Peyer's patch (tissue), 4 donors: ENCODE data around the gene KCNK13. TPM values are rescaled to one million over a fixed set of nuclear protein-coding genes. Genes with fewer than 3 reads are reported as not detected.

ENCODE experiments used
- DNase-seq, 3 donors: peaks; one replicate each; pipeline ENCODE4 v3.0.0-alpha.2; 2017 to 2019
- H3K27ac ChIP-seq, 4 donors: fragments of 200-600 bp; sonication (generic); one replicate each; pipeline ENCODE4 v1.5.1; 2016 to 2019
- H3K27me3 ChIP-seq, 2 donors: fragments of 200-600 bp; sonication (generic); one replicate each; pipeline ENCODE4 v1.5.1; 2019
- H3K36me3 ChIP-seq, 3 donors: fragments of 200-600 bp; sonication (generic); one replicate each; pipeline ENCODE4 v1.5.1; 2016 to 2019
- H3K4me1 ChIP-seq, 4 donors: fragments of 200-600 bp; sonication (generic); one replicate each; pipeline ENCODE4 v1.5.1; 2016 to 2019
- H3K4me3 ChIP-seq, 4 donors: fragments of 200-600 bp; sonication (generic); 1 replicate in 3 of 4; 2 replicates in 1 of 4; pipeline ENCODE4 v1.5.1; 2016 to 2019; ENCODE audit warnings: mild to moderate bottlenecking in 1 of 4
- H3K9me3 ChIP-seq, 4 donors: fragments of 200-600 bp; sonication (generic); one replicate each; pipeline ENCODE4 v1.5.1; 2016 to 2019; ENCODE audit warnings: mild to moderate bottlenecking in 1 of 4
- POLR2A ChIP-seq, 2 donors: fragments of 450-650 bp; IDR thresholded peaks; one replicate each; pipeline ENCODE4 v1.5.1; 2017; ENCODE audit warnings: antibody characterized with exemption in 2 of 2, mild to moderate bottlenecking in 2 of 2, moderate library complexity in 2 of 2
- total RNA-seq, 4 donors: library from RNA; depleted of rRNA; stranded (reverse); fragments of >200 nt; gene quantifications; one replicate each; pipeline ENCODE4 v1.1.0, GENCODE V29; 2016
- TF ChIP-seq, protein P1 (sequence below), 6 experiments: fragments of 450-650 bp in 4 of 6; fragments of 200-600 bp in 2 of 6; sonication (generic) in 1 of 6; IDR thresholded peaks; one replicate each; pipeline ENCODE4 v1.5.1; 2017 to 2019; ENCODE audit warnings: antibody characterized with exemption in 6 of 6, mild to moderate bottlenecking in 3 of 6, moderate library complexity in 1 of 6

Gene KCNK13
- total RNA-seq, 4 donors from 2014 or later, result not detected

DNA sequence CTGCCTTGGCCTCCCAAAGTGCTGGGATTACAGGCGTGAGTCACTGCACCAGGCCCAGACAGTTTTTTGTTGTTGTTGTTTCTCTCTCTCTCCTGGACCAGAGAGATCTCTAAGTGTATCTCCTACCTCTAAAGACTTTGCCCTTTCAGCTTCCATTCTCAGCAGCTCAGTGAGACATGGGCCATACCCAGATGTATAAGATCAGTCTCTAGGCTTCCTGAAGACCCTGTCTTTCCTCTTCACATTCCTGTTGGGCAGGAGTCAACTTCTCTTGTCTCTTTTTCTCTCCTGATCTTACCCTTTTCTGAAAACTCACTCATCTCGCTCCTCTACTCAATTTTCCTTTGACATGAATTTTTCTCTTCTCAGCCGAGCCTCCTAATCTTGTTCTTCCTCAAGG lies 42.0 kb downstream of the KCNK13 start:
- Histone ChIP-seq H3K27ac (no peak overlapping the region), H3K36me3 (no peaks in the 10 kb centered on the region), H3K4me1 (no peaks in the 10 kb centered on the region), H3K4me3 (no peak overlapping the region), H3K27me3 (no peaks in the 10 kb centered on the region), H3K9me3 (no peaks in the 10 kb centered on the region)
- TF ChIP-seq, protein P1, sequence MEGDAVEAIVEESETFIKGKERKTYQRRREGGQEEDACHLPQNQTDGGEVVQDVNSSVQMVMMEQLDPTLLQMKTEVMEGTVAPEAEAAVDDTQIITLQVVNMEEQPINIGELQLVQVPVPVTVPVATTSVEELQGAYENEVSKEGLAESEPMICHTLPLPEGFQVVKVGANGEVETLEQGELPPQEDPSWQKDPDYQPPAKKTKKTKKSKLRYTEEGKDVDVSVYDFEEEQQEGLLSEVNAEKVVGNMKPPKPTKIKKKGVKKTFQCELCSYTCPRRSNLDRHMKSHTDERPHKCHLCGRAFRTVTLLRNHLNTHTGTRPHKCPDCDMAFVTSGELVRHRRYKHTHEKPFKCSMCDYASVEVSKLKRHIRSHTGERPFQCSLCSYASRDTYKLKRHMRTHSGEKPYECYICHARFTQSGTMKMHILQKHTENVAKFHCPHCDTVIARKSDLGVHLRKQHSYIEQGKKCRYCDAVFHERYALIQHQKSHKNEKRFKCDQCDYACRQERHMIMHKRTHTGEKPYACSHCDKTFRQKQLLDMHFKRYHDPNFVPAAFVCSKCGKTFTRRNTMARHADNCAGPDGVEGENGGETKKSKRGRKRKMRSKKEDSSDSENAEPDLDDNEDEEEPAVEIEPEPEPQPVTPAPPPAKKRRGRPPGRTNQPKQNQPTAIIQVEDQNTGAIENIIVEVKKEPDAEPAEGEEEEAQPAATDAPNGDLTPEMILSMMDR (IDR thresholded peaks at IDR 0.05), result no peak
- TF ChIP-seq POLR2A (IDR thresholded peaks at IDR 0.05), result no peak
- no peak for DNase-seq

DNA sequence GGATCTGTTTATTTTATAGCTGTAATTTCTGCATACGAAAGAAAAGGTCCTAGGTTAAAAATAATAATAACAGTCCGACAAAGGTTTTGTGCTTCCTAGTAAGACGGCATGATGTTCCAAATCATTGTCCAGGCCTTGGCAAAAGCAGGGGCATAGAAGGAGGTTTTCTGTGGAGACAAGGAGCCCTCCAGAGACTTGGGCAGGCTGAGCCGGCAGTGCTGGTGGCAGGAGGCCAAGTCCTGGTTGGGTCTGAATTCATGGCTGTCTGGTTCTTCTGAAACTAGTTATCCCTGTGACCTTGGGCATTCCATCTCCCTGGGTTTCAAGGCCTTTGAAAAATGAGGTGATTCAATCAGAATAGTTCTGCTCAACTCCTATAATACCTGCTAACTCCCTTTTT lies 44.0 kb downstream of the KCNK13 start:
- H3K27ac ChIP-seq, result no peak overlapping the region
- no peaks in the 10 kb centered on the region for H3K9me3 ChIP-seq
- no peaks in the 10 kb centered on the region for H3K4me1 ChIP-seq
- TF ChIP-seq, protein P1 (IDR thresholded peaks at IDR 0.05), result no peak
- TF ChIP-seq POLR2A (IDR thresholded peaks at IDR 0.05), result no peak
- no peaks in the 10 kb centered on the region for H3K27me3 ChIP-seq
- no peaks in the 10 kb centered on the region for H3K36me3 ChIP-seq
- no peak overlapping the region for H3K4me3 ChIP-seq
- no peak for DNase-seq

GRCh38 chr14:90107789-90108188 lies 46.0 kb downstream of the KCNK13 start:
- no peak for DNase-seq
- H3K9me3 ChIP-seq, result no peaks in the 10 kb centered on the region
- no peak for TF ChIP-seq POLR2A (IDR thresholded peaks at IDR 0.05)
- TF ChIP-seq, protein P1 (IDR thresholded peaks at IDR 0.05), result no peak
- no peak overlapping the region for H3K27ac ChIP-seq
- H3K4me3 ChIP-seq, result no peak overlapping the region
- no peaks in the 10 kb centered on the region for H3K4me1 ChIP-seq
- no peaks in the 10 kb centered on the region for H3K36me3 ChIP-seq
- no peaks in the 10 kb centered on the region for H3K27me3 ChIP-seq

GRCh38 chr14:90109858-90110257 lies 48.1 kb downstream of the KCNK13 start:
- no peaks in the 10 kb centered on the region for H3K9me3 ChIP-seq
- H3K4me1 ChIP-seq, result no peaks in the 10 kb centered on the region
- no peak overlapping the region for H3K4me3 ChIP-seq
- no peak for DNase-seq
- no peaks in the 10 kb centered on the region for H3K27me3 ChIP-seq
- no peak overlapping the region for H3K27ac ChIP-seq
- TF ChIP-seq POLR2A (IDR thresholded peaks at IDR 0.05), result no peak
- TF ChIP-seq, protein P1 (IDR thresholded peaks at IDR 0.05), result no peak
- H3K36me3 ChIP-seq, result no peaks in the 10 kb centered on the region

DNA sequence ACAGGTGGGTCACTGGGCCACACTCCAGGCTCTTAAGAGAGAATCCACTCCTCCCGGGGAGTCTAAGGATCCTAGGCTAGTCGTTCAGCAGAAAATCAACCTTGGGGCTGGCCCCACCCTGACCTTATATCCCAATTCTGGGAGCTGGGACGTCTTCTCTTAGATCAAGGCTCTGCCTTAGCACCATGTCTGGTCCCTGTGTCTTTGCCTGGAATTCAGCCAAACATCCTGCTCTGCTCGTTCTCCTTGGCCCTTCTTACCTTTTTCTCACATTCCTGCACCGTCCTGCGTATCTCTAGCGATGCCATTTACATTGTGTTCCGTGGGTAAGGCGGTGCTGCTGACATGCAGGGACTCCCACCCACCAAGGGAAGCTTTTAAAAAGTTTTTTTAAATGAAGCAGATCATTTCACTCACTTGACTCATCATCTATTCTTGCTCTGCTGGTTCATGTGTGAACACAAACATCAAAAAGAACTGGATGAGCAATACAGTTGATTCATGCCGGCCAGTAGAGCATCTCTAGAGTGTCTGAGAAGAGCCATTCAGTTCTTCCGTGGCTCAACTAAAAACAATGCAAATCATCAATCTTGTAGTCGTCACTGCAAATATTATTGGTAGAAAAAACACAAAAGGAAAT lies 50.2 kb downstream of the KCNK13 start:
- Histone ChIP-seq H3K27me3 (no peaks in the 10 kb centered on the region), H3K4me1 (no peaks in the 10 kb centered on the region), H3K4me3 (no peak overlapping the region), H3K36me3 (no peaks in the 10 kb centered on the region), H3K9me3 (no peaks in the 10 kb centered on the region), H3K27ac (no peak overlapping the region)
- DNase-seq, result no peak
- TF ChIP-seq, protein P1 (IDR thresholded peaks at IDR 0.05), result no peak
- no peak for TF ChIP-seq POLR2A (IDR thresholded peaks at IDR 0.05)

DNA sequence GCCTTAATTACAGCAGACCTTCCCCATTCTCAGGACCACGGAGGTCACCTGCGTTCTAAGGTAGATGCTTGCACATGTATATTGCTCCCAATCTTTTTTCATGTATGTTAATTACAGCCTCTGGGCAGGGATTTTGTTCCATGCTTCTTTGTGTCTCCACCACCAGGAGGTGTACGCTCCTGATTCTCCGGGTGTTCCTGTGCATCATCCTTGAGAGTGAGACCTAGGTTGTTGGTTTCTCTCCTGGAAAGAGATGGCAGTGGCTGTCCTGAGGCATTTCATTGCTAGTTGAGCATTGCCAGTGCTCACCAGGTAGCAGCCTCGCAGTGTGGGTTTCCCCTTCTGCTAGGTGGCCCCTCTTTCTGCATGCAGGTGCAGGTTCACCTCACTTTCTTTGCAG lies 52.8 kb downstream of the KCNK13 start:
- H3K27ac ChIP-seq, result no peak overlapping the region
- DNase-seq, result no peak
- H3K4me1 ChIP-seq, result no peaks in the 10 kb centered on the region
- no peak overlapping the region for H3K4me3 ChIP-seq
- no peaks in the 10 kb centered on the region for H3K27me3 ChIP-seq
- no peaks in the 10 kb centered on the region for H3K9me3 ChIP-seq
- TF ChIP-seq, protein P1 (IDR thresholded peaks at IDR 0.05), result no peak
- TF ChIP-seq POLR2A (IDR thresholded peaks at IDR 0.05), result no peak
- no peaks in the 10 kb centered on the region for H3K36me3 ChIP-seq
